GM23248 (cell line): ENCODE measurements around the gene THADA.

Experiments used
- EZH2 ChIP-seq: fragments of 200-600 bp; sonication (generic); IDR thresholded peaks from 2 replicates; pipeline ENCODE4 v1.6.1; 2018; ENCODE audit warnings: antibody characterized with exemption, mild to moderate bottlenecking; ENCODE audit not compliant: insufficient read depth, poor library complexity, severe bottlenecking
- EZH2phosphoT487 ChIP-seq: fragments of 200-600 bp; sonication (generic); IDR thresholded peaks from 2 replicates; pipeline ENCODE4 v1.6.1; 2018; ENCODE audit warnings: antibody characterized with exemption, moderate library complexity, mild to moderate bottlenecking, low read depth; ENCODE audit not compliant: insufficient read depth

GRCh38 chr2:43518181-43518580, 77.7 kb downstream of the THADA start:
- TF ChIP-seq EZH2 (no peak), EZH2phosphoT487 (no peak)
